Heart left ventricle (tissue), 13 donors: ENCODE results near the gene SERF2.
"Not testable (repeated sequence)": the region's sequence is repeated elsewhere in the genome, so short reads cannot be mapped to it uniquely, and the experiment has no call there.

ENCODE experiments used
- CTCF ChIP-seq, 12 donors: fragments of 200-600 bp; sonication (generic) in 4 of 12; IDR thresholded peaks; one replicate each; pipeline versions ENCODE4 v1.5.0 to v1.8.0; 2018 to 2022; ENCODE audit warnings: antibody characterized with exemption in 12 of 12, mild to moderate bottlenecking in 5 of 12
- POLR2A ChIP-seq, 2 donors: fragments of 450-650 bp; IDR thresholded peaks; one replicate each; pipeline ENCODE4 v1.6.1; 2017; ENCODE audit warnings: antibody characterized with exemption in 2 of 2, mild to moderate bottlenecking in 2 of 2, moderate library complexity in 2 of 2
- donor health status: ischemic (EF 13 %, LVEDD 7.1; RV severe dilation, severe dysfunction).
- donor health status: DM: no; HTN: yes; CAD: no.
- donor health status: DM: no; HTN: no; CAD: no.
- donor health status: ischemic (EF 25% LVEDD 6.9; RV normal size, moderate dysfunction).
- donor health status: ischemic (EF 25% LVEDD 5.7; RV mildly dilated, moderate dysfunction).
- donor health status: ischemic (EF 35%, LVEDD 5.7; RV mildly dilated, moderate dysfunction).
- donor health status: nonischemic (EF 11% LVEDD 7.7; RV severe dilation, severe dysfunction).
- donor health status: DM: yes; HTN: yes; CAD: no.
- donor health status: PGD.
- donor health status: ischemic (EF 29% LVEDD 5.4; RV normal size, mild dysfunction).
- donor health status: nonischemic (EF 23%, LVEDD 6.1; RV moderate dilation, normal function).

DNA sequence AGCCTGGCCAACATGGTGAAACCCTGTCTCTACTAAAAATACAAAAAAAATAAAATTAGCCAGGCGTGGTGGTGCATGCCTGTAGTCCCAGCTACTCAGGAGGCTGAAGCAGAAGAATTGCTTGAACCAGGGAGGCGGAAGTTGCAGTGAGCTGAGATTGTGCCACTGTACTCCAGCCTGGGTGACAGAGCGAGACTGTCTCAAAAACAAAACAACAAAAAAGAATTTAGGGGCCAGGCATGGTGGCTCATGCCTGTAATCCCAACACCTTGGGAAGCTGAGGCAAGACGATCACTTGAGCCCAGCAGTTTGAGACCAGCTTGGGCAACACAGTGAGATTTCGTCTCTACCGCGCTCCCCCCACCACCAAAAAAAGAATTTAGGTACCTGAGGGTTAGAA is 10.6 kb downstream of the SERF2 start:
- not testable (repeated sequence) for TF ChIP-seq CTCF, POLR2A (IDR thresholded peaks at IDR 0.05)
